ENCODE measurements around the gene ACTN1.

DNA sequence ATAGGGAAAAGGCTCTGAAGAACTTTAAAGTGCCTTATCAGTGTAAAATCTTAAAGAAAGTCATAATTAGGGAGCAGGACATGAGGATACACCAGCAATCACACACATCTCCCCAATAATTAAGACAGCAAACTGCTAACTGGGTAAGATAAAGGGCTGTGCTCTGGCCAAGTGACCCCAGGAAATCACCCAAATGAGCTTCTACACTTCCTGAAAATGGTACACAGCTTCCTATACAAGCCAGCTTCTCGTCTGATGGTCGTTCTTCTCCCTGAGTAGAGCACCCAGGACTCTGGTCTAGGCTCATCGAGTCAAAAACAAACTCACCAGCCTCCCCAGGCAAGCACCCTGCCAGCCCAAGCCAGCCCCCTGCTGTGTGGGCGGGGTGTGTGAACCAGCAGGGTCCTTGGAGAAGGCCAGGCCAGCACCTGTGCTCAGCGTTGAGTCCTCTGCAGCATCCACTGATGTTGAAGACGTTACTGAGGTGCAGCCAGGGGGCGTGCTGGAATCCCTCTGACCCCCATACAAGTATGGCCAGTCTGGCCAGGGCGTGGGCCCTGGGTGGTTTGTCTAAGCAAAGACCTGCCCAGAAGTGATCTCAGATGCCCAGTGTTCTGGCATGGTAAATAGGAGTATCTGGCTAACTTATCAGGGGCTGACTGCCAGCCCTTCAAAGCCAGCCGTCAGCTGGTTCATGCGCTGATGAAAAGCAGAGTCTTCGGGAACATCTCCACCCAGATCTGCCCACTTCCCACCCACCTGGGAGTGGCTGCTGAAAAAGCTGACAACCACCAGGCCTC lies 41.4 kb downstream of the ACTN1 start:
- TF ChIP-seq, protein P1, sequence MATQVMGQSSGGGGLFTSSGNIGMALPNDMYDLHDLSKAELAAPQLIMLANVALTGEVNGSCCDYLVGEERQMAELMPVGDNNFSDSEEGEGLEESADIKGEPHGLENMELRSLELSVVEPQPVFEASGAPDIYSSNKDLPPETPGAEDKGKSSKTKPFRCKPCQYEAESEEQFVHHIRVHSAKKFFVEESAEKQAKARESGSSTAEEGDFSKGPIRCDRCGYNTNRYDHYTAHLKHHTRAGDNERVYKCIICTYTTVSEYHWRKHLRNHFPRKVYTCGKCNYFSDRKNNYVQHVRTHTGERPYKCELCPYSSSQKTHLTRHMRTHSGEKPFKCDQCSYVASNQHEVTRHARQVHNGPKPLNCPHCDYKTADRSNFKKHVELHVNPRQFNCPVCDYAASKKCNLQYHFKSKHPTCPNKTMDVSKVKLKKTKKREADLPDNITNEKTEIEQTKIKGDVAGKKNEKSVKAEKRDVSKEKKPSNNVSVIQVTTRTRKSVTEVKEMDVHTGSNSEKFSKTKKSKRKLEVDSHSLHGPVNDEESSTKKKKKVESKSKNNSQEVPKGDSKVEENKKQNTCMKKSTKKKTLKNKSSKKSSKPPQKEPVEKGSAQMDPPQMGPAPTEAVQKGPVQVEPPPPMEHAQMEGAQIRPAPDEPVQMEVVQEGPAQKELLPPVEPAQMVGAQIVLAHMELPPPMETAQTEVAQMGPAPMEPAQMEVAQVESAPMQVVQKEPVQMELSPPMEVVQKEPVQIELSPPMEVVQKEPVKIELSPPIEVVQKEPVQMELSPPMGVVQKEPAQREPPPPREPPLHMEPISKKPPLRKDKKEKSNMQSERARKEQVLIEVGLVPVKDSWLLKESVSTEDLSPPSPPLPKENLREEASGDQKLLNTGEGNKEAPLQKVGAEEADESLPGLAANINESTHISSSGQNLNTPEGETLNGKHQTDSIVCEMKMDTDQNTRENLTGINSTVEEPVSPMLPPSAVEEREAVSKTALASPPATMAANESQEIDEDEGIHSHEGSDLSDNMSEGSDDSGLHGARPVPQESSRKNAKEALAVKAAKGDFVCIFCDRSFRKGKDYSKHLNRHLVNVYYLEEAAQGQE (IDR thresholded peaks at IDR 0.05; ENCODE audit: insufficient read depth in 1 of 2, low read depth in 2 of 2, low read length in 1 of 2): no peak
- TF ChIP-seq, protein P2, sequence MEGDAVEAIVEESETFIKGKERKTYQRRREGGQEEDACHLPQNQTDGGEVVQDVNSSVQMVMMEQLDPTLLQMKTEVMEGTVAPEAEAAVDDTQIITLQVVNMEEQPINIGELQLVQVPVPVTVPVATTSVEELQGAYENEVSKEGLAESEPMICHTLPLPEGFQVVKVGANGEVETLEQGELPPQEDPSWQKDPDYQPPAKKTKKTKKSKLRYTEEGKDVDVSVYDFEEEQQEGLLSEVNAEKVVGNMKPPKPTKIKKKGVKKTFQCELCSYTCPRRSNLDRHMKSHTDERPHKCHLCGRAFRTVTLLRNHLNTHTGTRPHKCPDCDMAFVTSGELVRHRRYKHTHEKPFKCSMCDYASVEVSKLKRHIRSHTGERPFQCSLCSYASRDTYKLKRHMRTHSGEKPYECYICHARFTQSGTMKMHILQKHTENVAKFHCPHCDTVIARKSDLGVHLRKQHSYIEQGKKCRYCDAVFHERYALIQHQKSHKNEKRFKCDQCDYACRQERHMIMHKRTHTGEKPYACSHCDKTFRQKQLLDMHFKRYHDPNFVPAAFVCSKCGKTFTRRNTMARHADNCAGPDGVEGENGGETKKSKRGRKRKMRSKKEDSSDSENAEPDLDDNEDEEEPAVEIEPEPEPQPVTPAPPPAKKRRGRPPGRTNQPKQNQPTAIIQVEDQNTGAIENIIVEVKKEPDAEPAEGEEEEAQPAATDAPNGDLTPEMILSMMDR (IDR thresholded peaks at IDR 0.05): no peak; the same call in none of the 2 replicates
- TF ChIP-seq POLR2AphosphoS5 (IDR thresholded peaks at IDR 0.05; ENCODE audit: low read depth, low read length) (no peak), TCF7L2 (IDR thresholded peaks at IDR 0.05; ENCODE audit: low read depth, low read length) (peak; percentile 44; the same call in 1 of the 2 replicates), SIN3A (IDR thresholded peaks at IDR 0.05; ENCODE audit: borderline replicate concordance, insufficient read depth, low read depth, low read length) (no peak)
